Lung microvascular endothelial cell (primary cell): Measurements from ENCODE around the gene TMEM242. TPM values are rescaled to one million over a fixed set of nuclear protein-coding genes. Genes with fewer than 3 reads are reported as not detected.
"Not testable (repeated sequence)": the region's sequence is repeated elsewhere in the genome, so short reads cannot be mapped to it uniquely, and the experiment has no call there.

Source experiments
- DNase-seq, 2 donors: peaks; one replicate each; pipeline versions ENCODE4 v3.0.0 to v3.0.0-alpha.2; 2010; ENCODE audit warnings: low read depth in 2 of 2
- total RNA-seq: library from RNA; depleted of rRNA; stranded (reverse); fragments of >200 nt; gene quantifications from 2 replicates; pipeline ENCODE4 v1.2.1, GENCODE V29; 2014

The TMEM242 gene
- total RNA-seq: 5.0 and 5.2 TPM in 2 replicates

DNA sequence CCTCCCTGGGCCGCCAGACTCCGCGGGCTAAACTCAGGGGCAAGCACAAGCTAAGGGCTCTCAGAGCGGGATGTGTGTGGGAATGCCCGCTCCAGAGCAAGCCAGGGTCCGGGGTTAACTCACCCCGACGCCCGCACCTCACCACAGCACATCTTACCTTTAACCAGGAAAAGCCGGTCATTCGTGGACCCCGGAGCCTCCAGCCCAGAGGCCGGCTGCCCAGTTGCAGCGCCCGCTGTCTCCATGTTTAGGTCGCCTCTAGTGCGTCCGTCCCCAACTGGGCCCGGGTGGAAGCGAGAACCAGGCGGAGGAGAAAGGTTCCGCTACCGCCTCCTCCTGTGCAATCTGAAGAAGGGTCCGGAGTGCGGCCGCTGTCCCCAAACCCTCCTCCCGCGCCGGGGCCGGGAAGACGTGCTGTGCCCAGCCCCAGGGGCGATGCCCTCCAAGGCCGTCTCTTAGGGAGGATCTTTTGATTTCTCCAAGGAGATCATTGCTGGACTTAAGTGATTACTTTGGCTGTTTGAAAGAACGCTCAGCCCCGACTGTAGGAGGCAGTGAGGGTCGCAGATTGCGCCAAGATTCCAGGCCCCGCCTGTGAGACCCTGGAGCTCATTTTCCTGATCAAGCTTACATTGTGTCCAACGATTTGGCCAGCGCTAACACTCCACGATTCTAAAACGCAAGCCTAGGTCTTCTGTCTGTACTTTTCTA, at the start of gene TMEM242:
TMEM242 (minus strand) TSS at position 265 of the 711 bp plus-strand sequence; CDS start at position 245, 20 bp downstream.
- DNase-seq: peak; percentile 96 to 97

DNA sequence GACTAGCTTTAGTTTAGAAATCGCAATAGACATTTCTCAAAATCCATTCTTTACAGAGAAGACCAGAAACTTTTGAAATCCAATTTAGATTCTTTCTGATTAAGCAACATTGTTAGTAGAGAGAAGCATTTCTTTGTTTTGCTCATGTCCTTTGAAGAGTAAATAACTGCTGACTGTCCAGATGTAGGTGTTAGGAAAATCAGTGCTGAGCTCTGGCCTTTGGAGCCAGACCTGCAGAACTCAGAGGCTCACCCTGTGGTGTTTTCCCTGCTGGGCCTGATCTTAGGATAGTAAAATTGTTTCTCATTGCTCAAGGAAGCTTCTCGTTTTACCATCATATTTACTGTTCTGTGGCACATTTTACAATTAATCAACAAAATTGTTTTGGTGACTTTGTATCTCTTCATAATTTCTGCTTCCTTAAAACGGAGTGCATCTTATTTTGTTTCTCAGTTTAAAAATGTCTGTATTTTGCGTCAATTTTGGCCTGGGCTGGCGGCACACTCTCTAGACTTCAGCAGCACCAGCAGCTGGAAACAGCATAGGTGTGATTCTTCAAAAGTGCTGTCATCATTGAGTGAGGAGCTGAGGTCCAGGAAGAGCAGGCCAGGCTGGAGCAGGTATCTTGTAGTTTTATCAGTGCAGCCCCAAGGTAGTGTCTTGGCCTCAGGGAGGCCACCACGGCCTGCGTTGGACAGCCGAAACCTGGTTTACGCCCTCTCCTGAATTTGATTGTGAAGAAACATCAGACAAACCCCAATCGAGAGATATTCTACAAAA, 49.4 kb upstream of the TMEM242 start:
- DNase-seq: no peak

DNA sequence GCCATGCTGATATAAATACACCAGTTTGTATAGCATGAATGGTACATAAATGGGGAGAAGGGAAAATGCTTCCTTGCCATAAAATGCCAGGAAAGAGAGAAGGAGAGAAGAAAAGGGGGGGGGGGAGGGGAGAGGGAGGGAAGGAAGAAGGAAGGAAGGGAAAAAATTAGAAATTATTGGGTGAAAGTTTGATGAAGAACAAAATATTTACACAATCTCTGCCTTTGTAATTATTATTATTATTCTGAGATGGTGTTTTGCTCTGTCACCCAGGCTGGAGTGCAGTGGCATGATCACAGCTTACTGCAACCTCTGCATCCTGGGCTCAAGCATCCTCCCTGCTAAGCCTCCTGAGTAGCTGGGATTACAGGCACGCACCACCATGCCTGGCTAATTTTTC, 47.4 kb upstream of the TMEM242 start:
- DNase-seq: no peak

DNA sequence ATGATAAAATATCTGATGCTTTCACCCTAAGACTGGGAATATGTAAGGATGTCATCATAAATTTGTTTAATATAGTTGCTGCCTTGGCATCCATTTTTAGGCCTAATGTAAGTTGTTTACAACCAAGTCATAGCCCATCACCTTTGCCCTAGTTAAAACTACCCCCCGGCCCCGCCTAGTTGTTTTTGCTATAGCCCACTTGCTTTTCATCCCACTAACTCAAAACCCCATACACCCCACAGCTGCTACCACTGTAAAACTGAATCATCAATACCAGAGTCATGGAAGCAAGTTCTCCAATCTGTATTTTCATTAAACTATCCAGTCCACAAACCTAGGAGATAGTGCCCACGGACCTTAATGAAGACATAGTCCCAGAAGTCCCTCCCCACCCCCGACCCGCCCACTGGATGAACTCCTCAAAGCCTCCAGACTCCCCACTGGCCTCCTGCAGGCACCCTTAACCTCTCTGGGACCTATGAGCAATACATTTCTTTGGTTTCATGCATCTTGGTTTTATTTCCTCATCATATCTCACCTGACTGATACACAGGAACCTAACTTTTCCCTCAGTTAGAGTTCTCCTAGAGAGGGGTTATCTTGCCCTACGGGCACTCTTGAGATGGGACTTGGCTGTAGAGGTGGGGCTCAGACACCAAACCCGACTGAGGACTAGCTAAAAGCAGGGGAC, 45.2 kb upstream of the TMEM242 start:
- DNase-seq: no peak

DNA sequence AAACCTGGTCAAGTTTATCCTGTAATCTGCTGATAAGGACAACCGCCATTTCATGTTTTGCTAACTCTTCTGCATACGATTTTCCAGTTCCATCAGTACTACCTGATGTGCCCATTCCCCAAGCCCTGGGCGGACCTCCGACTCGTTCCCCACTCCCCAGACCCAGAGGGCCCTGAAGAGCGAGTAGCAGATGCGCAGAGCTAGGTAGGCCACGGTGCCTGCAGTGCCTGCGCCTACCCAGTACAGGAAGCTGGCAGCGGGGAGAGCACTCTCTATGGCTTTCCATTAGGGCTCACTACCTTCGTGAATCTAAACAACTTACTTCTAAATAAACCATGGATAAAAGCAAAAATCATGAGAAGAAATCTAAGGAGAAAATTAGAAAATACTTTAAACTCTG, 43.3 kb upstream of the TMEM242 start:
- no peak for DNase-seq

DNA sequence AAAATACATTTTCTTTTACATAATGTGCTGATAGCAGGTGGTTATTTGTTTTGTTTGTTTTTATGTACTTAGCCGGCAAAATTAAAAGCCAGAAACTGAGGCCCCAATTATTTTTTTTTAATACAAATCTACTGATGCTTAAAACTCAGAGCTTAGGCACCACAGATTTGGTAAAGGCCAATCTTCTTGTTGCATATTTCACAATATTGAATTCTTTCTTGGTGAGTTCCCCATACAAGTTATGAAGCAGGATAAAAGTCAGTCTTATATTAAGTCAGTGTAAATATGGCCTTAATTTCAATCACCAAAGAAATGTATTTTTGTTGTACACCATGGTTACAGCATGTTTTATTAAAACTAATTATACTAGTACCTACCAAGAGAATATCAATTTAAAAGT, 41.4 kb upstream of the TMEM242 start:
- DNase-seq: no peak

DNA sequence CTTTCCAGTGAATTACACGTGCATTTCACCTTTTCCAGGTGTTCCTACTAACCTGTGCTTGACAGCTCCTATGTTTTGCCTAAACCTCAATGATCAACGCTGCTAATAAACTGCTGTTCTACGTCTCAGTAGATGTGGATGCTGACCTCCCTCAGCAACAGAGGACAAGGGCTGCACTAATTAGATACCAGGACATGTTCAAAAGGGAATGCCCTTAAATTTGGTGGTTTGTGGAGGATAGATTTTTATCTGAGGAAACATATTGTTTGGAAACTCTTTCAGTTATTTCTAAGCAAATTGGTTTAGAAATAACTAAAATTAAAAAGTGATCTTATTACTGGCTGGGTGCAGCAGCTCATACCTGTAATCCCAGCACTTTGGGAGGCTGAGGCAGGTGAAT, 38.6 kb upstream of the TMEM242 start:
- no peak for DNase-seq

DNA sequence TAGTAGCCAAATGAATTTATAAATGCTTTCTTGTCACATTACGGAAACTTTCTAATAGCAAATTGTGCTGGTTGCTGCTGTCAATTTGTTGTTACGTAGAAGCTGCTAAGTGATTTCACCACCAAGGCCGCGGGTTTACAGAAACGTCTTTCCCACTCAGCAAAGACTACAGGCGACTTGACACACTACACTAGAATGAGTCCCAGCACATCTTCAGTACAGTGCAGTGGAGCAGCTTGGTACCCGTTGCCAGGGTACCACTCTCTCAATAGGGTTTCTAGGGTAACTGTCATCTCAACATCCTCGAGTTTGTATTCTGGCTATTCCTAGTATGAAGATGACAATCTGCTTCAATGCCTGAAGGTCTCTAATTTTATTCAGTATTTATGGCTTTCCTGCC, 35.0 kb upstream of the TMEM242 start:
- no peak for DNase-seq

DNA sequence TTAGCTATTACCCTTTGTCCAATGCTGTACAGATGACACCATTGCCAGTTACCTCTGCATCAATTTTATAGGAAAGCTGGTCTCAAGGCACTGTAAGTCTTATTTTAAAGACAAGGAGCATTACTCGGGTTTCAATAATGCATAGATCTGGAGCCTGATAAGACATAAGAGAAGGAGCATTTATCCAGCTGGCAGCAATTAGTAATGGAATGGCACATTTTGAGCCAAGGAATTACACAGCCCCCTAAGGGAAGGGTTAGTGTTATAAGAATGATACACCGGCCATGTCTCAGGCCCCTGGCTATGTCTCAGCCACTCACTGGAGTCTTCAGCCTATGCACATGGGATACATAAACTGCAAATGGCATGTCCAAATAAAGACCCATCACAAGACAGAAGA, 23.1 kb upstream of the TMEM242 start:
- no peak for DNase-seq

DNA sequence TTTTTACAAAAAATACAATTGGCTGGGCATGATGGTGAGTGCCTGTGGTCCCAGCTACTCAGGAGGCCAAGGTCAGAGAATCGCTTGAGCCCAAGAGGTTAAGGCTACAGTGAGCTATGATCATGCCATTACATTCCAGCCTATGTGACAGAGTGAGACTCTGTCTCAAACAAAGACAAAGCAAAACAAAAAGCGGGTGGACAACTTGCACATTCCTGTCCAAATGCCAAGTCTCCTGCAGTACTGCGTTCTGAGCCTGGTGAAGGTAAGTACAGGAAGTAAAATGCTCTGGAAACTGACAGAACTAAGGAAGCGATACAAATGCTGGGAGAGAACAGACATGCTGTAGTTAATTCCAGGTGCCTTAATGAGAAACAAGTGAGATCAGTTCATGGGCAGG, 20.4 kb upstream of the TMEM242 start:
- peak in 1 of 2 donors; percentile 43 for DNase-seq

DNA sequence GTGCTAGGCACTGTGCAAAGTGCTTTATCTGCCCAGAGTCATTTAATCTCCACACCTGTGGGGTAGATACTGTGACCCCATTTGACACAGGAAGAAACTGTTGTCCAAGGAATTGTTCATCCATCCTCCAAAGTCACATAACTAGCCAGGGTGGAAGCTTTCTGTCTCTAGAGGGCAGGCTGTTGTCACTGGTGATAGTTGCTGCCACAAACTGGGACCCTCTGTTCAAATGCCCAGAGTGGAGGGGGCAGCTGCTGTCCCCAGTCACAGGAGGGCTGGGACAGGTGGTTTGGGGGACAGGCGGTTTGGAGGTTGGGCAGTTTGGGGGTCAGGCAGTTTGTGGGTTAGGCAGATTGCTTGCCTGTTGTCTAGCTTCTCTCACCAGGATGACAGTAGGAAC, 16.1 kb upstream of the TMEM242 start:
- DNase-seq: peak in 1 of 2 donors; percentile 23

DNA sequence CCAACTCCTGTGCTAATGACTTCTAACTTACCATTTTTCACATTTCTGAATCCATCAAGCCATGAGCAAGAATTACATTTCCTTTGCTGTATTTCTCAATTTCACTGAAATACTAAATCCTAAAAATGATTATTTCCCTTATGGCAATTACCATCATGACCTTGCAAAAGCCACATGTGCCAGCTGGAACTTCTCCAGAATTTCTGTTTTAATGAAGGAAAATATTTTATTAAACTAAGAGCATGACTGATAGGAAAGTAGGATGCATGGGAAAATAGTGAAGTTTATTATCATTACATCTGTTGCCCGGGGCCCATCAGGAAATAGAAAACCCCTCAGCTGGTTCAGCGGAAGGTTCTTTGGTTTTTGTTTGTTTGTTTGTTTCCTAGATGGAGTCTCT, 14.4 kb upstream of the TMEM242 start:
- DNase-seq: peak in 1 of 2 donors; percentile 67

DNA sequence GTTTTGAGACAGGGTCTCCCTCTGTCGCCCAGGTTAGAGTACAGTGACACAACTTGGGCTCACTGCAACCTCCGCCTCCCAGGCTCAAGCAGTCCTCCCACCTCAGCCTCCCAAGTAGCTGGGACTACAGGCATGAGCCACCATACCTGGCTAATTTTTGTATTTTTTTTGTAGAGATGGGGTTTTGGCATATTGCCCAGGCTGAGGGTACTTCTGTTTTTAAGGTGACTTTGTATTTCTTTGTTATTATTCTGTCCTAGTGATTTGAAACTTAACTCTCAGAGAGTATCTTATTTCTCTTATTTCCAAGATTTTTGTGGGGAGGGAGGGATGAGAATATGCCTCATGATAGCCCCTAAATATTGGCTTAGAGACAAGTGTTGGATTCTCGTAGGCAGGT, 14.0 kb upstream of the TMEM242 start:
- DNase-seq: not testable (repeated sequence)

DNA sequence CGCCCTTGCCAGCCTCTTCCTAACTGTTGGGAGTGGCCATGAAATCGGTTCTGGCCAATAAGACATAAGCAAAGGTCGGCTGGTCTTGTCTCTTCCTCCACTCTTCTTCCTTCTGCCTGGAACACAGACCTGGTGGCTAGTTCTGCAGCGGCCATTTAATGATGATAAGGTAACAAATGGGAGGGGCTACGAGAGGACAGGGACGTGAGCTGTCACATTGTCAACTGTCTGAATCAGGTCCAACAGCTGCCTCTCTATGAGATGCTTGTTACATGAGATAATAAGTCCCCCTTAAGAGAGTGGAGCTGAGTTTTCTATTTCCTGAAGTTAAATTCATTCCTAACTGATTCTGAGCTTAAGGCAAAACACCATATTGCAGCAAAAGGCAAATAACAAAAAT, 12.5 kb upstream of the TMEM242 start:
- DNase-seq: no peak

DNA sequence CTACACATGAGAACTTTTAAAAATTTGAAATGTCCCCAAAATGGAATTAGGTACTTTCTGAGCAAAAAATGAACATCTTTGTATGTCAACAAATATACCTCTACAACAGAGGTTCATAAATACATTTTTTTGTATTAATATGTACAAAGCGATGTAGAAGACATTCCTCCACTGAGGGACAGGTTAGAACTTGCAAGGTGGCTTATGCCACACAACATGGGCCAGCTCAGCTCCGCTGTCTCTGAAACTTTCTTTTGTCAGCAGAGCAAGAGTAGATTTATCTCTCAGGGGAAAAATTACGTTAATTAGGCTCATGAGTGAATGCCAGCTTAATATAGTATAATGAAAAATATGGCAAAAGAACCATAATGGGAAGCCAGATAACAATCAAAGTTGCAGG, 10.6 kb upstream of the TMEM242 start:
- no peak for DNase-seq

DNA sequence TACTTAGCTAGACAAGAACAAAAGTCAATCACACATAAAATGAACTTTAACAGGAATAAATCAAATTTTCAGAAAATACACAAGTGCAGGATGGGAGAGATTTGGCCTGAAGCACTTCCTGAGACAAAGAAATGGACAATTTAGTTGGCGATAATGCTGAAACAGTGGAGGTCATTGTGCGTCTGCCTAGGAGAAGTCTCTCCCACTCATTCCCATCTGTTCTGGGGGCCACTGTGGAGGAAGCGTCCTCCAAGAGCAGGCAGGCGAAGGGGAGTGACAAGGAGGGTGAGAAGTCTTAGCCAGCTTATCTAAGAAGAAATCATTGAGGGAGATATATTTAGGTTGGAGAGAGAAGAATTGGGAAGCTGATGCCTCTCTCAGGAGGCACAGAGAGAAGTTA, 10.2 kb upstream of the TMEM242 start:
- DNase-seq: no peak

DNA sequence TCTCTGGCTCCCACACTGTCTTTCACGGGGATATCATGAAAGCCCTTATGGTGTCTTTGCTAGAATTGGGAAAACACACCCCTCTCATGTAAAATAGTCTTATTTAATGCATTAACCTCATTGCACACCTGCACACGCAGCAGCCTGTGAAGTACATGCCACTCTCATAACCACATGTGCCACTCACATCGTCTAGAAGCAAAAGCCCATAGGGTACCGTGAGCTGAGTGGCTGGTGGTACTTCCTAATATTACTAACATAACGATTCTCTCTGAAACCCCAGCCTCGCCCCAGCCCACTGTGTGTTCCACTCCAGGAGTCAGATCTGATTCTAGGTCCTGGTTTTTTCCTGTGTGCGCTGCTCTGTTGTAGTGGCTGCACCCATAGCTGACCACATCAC, 9.5 kb upstream of the TMEM242 start:
- DNase-seq: no peak

DNA sequence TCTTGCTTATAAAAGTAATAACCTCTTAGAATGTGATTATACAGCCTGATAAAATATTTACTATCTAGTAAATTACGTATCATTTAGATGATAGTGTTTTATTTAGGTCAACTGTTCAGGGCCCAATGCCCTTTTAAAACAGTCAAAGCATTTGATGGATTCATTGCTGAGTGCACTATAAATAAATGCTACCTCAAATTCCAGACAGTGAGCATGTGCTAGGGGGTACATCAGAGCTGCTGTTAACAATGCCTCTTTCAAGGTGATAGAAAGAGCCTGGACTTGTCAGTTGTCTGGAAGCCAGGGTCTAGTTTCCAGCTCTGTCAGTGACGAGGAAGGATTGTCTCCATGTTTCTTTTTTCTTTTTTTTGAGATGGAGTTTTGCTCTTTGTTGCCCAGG, 7.5 kb upstream of the TMEM242 start:
- DNase-seq: no peak

DNA sequence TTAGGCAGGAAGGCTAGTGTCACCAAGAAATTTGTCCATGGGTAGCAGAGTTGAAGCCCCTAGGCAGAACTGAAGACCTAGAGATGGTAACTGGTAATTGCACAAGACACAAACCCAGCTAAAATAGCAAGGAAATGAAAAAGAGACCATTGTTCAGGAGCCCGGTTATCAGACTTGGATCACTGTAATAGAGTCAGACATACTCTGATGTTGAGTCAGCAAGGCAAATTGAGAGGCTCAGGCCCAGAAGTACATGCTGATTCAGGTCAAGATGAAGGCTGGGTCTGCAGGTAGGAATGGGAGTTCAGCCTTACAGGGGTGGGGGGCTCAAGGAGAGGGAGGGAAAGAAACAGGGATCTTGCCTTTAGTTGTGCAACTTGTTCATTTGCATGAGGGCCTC, 6.5 kb upstream of the TMEM242 start:
- DNase-seq: peak in 1 of 2 donors; percentile 30

DNA sequence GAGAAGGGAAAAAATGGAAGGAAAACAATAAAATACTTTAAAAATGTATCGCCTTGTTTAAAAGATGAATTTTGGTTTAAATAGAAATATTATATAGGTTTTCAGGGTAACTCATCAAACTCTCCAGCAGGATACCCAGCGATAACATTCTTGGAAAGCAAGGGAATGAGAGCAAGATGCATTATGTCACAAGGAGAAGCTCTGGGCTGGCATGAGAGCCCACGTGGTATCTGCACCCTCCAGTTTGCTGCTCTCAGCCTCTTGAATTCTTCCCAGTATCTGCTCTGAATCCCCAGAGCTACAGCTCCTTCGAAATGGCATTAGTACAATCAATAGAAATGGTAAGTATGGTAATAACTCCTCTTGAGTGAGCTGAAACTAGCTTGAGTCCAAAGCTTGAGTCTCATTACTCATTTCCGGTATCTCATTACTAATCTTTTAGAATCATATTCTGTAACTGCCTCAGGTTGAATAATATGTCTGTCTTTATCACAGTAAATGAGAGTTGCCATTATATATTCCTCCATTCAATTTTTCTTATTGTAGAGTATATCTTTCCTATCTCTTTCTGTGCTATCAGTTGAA, 4.9 kb upstream of the TMEM242 start:
- DNase-seq: peak in 1 of 2 donors; percentile 61

DNA sequence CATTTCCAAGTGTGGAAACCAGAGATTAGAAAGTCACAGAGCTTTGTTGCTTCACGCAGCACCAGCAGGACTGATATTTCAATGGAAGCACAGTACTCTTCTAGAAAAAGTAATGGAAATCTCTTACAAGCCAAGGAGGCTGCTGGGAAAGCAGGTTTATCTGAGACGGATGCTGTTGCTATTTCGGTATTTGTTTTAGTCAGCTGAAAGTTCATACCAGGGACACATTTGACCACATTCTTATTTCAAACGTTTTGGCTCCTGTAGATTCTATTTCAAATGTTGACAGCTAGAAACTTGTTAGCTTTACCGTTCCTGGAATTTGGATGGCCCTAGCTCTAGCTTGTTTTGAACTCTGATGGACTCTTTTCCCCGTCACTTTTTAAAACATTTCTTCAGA, 3.7 kb upstream of the TMEM242 start:
- DNase-seq: no peak
